SK-N-MC (cell line): ENCODE data around the gene RECQL5.

ENCODE experiments used
- EZH2 ChIP-seq: fragments of 200-600 bp; sonication (generic); IDR thresholded peaks from one replicate; pipeline ENCODE4 v1.6.1; 2017; ENCODE audit warnings: antibody characterized with exemption
- POLR2AphosphoS5 ChIP-seq: IDR thresholded peaks from 2 replicates; pipeline ENCODE4 v1.6.1; 2012; ENCODE audit warnings: mild to moderate bottlenecking, low read depth, low read length, borderline replicate concordance

DNA sequence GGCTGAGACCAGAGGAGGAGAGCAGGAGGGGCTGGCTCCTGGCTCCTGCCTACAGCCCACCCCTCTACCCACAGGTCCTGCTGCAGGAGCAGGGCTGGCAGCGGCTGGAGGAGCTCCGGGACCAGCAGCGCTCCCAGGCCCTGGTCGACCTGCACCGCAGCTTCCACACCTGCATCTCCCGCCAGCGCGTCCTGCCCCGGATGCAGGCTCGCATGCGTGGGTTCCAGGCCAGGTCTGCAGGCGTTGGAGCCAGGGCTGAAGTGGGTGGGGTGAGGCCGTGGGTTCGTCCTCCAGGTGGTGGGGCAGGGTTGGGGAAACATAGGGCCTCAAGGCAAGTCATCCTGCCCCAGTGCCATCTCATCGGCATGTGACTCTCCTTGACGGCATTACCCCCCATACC is 61.2 kb downstream of the RECQL5 start:
- TF ChIP-seq POLR2AphosphoS5, result no peak
- TF ChIP-seq EZH2, result no peak
